Measurements from ENCODE around the gene TUBB.

DNA sequence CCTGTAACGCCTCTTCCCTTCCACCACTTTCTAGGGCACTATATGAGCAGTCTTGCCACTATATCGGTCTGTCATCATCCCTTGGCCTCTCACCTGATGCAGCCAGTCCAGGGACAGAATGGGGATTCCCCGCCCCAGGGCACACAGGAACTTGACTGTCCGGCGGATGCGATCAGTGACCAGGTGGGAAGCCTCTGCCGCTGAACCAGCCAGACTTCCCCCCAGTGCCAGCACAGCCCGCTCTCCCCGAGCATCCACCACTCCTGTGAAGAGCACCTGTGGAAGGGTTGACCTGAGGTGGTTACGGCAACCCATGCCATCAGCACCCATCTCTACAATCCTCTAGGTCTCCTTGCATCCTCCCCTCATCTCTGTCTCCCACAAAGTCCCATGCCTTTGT is 17.1 kb upstream of the TUBB start:
- TF ChIP-seq, protein P1, sequence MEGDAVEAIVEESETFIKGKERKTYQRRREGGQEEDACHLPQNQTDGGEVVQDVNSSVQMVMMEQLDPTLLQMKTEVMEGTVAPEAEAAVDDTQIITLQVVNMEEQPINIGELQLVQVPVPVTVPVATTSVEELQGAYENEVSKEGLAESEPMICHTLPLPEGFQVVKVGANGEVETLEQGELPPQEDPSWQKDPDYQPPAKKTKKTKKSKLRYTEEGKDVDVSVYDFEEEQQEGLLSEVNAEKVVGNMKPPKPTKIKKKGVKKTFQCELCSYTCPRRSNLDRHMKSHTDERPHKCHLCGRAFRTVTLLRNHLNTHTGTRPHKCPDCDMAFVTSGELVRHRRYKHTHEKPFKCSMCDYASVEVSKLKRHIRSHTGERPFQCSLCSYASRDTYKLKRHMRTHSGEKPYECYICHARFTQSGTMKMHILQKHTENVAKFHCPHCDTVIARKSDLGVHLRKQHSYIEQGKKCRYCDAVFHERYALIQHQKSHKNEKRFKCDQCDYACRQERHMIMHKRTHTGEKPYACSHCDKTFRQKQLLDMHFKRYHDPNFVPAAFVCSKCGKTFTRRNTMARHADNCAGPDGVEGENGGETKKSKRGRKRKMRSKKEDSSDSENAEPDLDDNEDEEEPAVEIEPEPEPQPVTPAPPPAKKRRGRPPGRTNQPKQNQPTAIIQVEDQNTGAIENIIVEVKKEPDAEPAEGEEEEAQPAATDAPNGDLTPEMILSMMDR (IDR thresholded peaks at IDR 0.05) = no peak
- TF ChIP-seq POLR2A (IDR thresholded peaks at IDR 0.05) (no peak), POLR2AphosphoS5 (IDR thresholded peaks at IDR 0.05) (no peak)
